IMR-90 (cell line): ENCODE data around the gene TNIP1. TPM values are rescaled to one million over a fixed set of nuclear protein-coding genes. Genes with fewer than 3 reads are reported as not detected.

Source experiments
- ATAC-seq: fragments of 200-7000 bp; cut with Tn5 transposase; 2 replicates; pipeline ENCODE4 v1.9.1; 2020; ENCODE audit warnings: low read depth, mild to moderate bottlenecking, moderate library complexity
- BruUV-seq: library from RNA; stranded (reverse); fragments of 400-500 nt; replicated peaks from 2 replicates; lab custom pipeline; 2021; lab: Mats Ljungman, UMichigan
- CTCF ChIA-PET: fragments of 300-600 bp; formaldehyde crosslinking; extraction: SDS; loops from one replicate; lab custom pipeline; 2021; ENCODE audit warnings: antibody characterized with exemption; lab: Yijun Ruan, JAX
- POLR2A ChIA-PET: fragments of 300-600 bp; sonication (Branson Sonifier 250); formaldehyde crosslinking; loops from one replicate; lab custom pipeline; 2022; ENCODE audit warnings: antibody characterized with exemption; ENCODE audit not compliant: unreplicated experiment; lab: Charles Lee
- DNase-seq: peaks from one replicate; pipeline ENCODE4 v3.0.0; 2013
- H2AFZ ChIP-seq: replicated peaks from 2 replicates; pipeline ENCODE3; 2013; ENCODE audit warnings: low read length, mild to moderate bottlenecking; ENCODE audit not compliant: poor library complexity
- H2AK5ac ChIP-seq: 2 replicates; pipeline ENCODE4 v1.6.1; 2013; ENCODE audit warnings: low read depth, low read length, inconsistent platforms
- H2AK9ac ChIP-seq: replicated peaks from 2 replicates; pipeline ENCODE3; 2013; ENCODE audit warnings: mild to moderate bottlenecking, low read depth, low read length, moderate library complexity; ENCODE audit not compliant: poor library complexity
- H2BK120ac ChIP-seq: 2 replicates; pipeline ENCODE4 v1.6.1; 2013; ENCODE audit warnings: low read depth, low read length, inconsistent platforms
- H2BK15ac ChIP-seq: 3 replicates; pipeline ENCODE4 v1.6.1; 2013; ENCODE audit warnings: low read depth, low read length, inconsistent platforms
- H2BK20ac ChIP-seq: 2 replicates; pipeline ENCODE4 v1.6.1; 2013; ENCODE audit warnings: low read depth, mild to moderate bottlenecking, inconsistent platforms, low read length, moderate library complexity
- H2BK5ac ChIP-seq: 2 replicates; pipeline ENCODE4 v1.6.1; 2013; ENCODE audit warnings: mild to moderate bottlenecking, low read depth, low read length, inconsistent platforms; ENCODE audit not compliant: poor library complexity, severe bottlenecking
- H3K14ac ChIP-seq: replicated peaks from 2 replicates; pipeline ENCODE4 v1.6.1; 2013; ENCODE audit warnings: low read depth, low read length, inconsistent platforms
- H3K18ac ChIP-seq: 2 replicates; pipeline ENCODE4 v1.6.1; 2013; ENCODE audit warnings: low read depth, low read length, control low read depth
- H3K23ac ChIP-seq: 2 replicates; pipeline ENCODE4 v1.6.1; 2013; ENCODE audit warnings: low read depth, low read length, inconsistent platforms
- H3K27ac ChIP-seq: 2 replicates; pipeline ENCODE4 v1.5.1; 2013; ENCODE audit warnings: mild to moderate bottlenecking, control low read depth, low read length; ENCODE audit not compliant: insufficient read depth
- H3K27me3 ChIP-seq: 2 replicates; pipeline ENCODE4 v1.6.1; 2013; ENCODE audit warnings: low read length; ENCODE audit not compliant: control insufficient read depth, insufficient read depth
- H3K36me3 ChIP-seq: 2 replicates; pipeline ENCODE4 v1.6.1; 2013; ENCODE audit warnings: low read length, mixed read lengths; ENCODE audit not compliant: control insufficient read depth, insufficient read depth
- H3K4ac ChIP-seq: 2 replicates; pipeline ENCODE4 v1.6.1; 2013; ENCODE audit warnings: low read depth, low read length, inconsistent platforms
- H3K4me1 ChIP-seq: 2 replicates; pipeline ENCODE4 v1.6.1; 2013; ENCODE audit warnings: low read length, mixed read lengths; ENCODE audit not compliant: control insufficient read depth, insufficient read depth
- H3K4me2 ChIP-seq: 2 replicates; pipeline ENCODE4 v1.6.1; 2013; ENCODE audit warnings: low read depth, mild to moderate bottlenecking, control low read depth, low read length, moderate library complexity
- H3K4me3 ChIP-seq: 2 replicates; pipeline ENCODE4 v1.5.1; 2013; ENCODE audit warnings: low read depth, mild to moderate bottlenecking, control low read depth, low read length, moderate library complexity; ENCODE audit not compliant: insufficient read depth
- H3K56ac ChIP-seq: 2 replicates; pipeline ENCODE4 v1.6.1; 2013; ENCODE audit warnings: low read length, inconsistent platforms; ENCODE audit not compliant: insufficient read depth; ENCODE audit errors: extremely low read depth
- H3K79me1 ChIP-seq, 2 experiments: 2 replicates each; pipeline ENCODE4 v1.6.1; 2013; ENCODE audit warnings: low read length in 2 of 2, inconsistent platforms in 1 of 2, low read depth in 1 of 2
- H3K9ac ChIP-seq: 2 replicates; pipeline ENCODE4 v1.6.1; 2013; ENCODE audit warnings: low read depth, low read length, control low read depth
- H3K9me1 ChIP-seq: 2 replicates; pipeline ENCODE4 v1.6.1; 2013; ENCODE audit warnings: low read length, inconsistent platforms; ENCODE audit not compliant: insufficient read depth
- H3K9me3 ChIP-seq: 2 replicates; pipeline ENCODE4 v1.6.1; 2013; ENCODE audit warnings: low read length; ENCODE audit not compliant: control insufficient read depth, insufficient read depth
- H4K20me1 ChIP-seq: 2 replicates; pipeline ENCODE4 v1.6.1; 2013; ENCODE audit warnings: low read length, inconsistent platforms; ENCODE audit not compliant: insufficient read depth
- H4K5ac ChIP-seq: 2 replicates; pipeline ENCODE4 v1.6.1; 2013; ENCODE audit warnings: mild to moderate bottlenecking, low read depth, low read length, control low read depth
- H4K8ac ChIP-seq, 2 experiments: 2 replicates each; pipeline ENCODE4 v1.6.1; 2013; ENCODE audit warnings: low read depth in 2 of 2, low read length in 2 of 2, control low read depth in 1 of 2, inconsistent platforms in 1 of 2
- H4K91ac ChIP-seq: 2 replicates; pipeline ENCODE4 v1.6.1; 2013; ENCODE audit warnings: low read depth, low read length, inconsistent platforms; ENCODE audit not compliant: insufficient read depth
- FOS ChIP-seq: fragments of 150-350 bp; IDR thresholded peaks from 2 replicates; pipeline ENCODE4 v1.6.1; 2016; ENCODE audit warnings: low read depth, low read length
- MAFK ChIP-seq: IDR thresholded peaks from 2 replicates; pipeline ENCODE4 v1.6.1; 2012; ENCODE audit warnings: low read depth, low read length, improper control_type of control experiment
- WGBS, 2 experiments: methylation state at CpG; one replicate each; pipeline versions ENCODE4 v1.1.5 to v1.1.7; 2013; ENCODE audit warnings: missing lambda C conversion rate in 2 of 2; ENCODE audit not compliant: insufficient read length in 1 of 2; ENCODE audit errors: extremely low coverage in 2 of 2; 5-methylcytosine and 5-hydroxymethylcytosine counted together
- dilution Hi-C: fragments of 300-500 bp; cut with HindIII; formaldehyde crosslinking; loops from one replicate; pipeline ENCODE4 v1.14.3; 2018; ENCODE audit warnings: low sequenced_read_pairs; ENCODE audit not compliant: unreplicated experiment
- in situ Hi-C: fragments of 300-500 bp; cut with MboI; formaldehyde crosslinking; loops from 3 replicates; pipeline ENCODE4 v1.14.3; 2019; ENCODE audit warnings: low sequenced_read_pairs, inconsistent platforms, mixed read lengths
- intact Hi-C: fragments of 100-400 bp; cut with micrococcal nuclease; formaldehyde crosslinking; loops from 2 replicates; pipeline ENCODE4 v1.10.0; 2022
- polyA plus RNA-seq, 3 experiments: library from polyadenylated mRNA; depleted of rRNA; stranded (reverse); fragments of >200 nt; gene quantifications; 2 replicates each; pipeline ENCODE4 v1.2.3, GENCODE V29; 2012; ENCODE audit warnings: low replicate concordance in 1 of 3
- total RNA-seq: library from RNA; depleted of rRNA; stranded (reverse); fragments of >200 nt; gene quantifications from 2 replicates; pipeline ENCODE4 v1.2.3, GENCODE V29; 2012

TNIP1 gene
- total and polyA plus RNA-seq, 2 of the 4 experiments (the other 2 are of a cell fraction), result 63.8 to 92.8 TPM

GRCh38 chr5:151036556-151036955, 44.3 kb downstream of the TNIP1 start:
- Histone ChIP-seq H3K27me3 (no peaks in the 10 kb centered on the region), H3K23ac (no peak overlapping the region), H3K36me3 (peaks cover 64% of the 10 kb centered on the region), H2AK5ac (no peak overlapping the region), H3K9me3 (no peaks in the 10 kb centered on the region), H3K4ac (no peak overlapping the region), H3K56ac (no peak overlapping the region), H4K91ac (no peak overlapping the region), H2BK120ac (no peak overlapping the region), H2AK9ac (no peak overlapping the region), H3K4me3 (no peak overlapping the region), H3K27ac (no peak overlapping the region), H2BK5ac (no peak overlapping the region), H3K14ac (no peak overlapping the region), H3K18ac (no peak overlapping the region), H4K5ac (no peak overlapping the region), H3K9ac (no peak overlapping the region), H4K8ac (no peak overlapping the region), H2AFZ (no peak overlapping the region), H3K4me1 (peaks cover 27% of the 10 kb centered on the region), H3K4me2 (no peak overlapping the region), H3K79me1 (peaks cover 5 to 44% of the 10 kb centered on the region in 2 experiments; a peak in 2 of 4 replicates), H2BK15ac (no peak overlapping the region), H3K9me1 (peaks cover 39% of the 10 kb centered on the region), H2BK20ac (no peak overlapping the region), H4K20me1 (peaks cover 22% of the 10 kb centered on the region)
- no TSS peak for BruUV-seq
- TF ChIP-seq FOS, result no peak
- no peak for TF ChIP-seq MAFK
- CTCF ChIA-PET, result interaction anchor here (0.6 to 0.9 kb wide), 2 partner anchors 11 to 487 kb away, joined by 3 to 6 read pairs; no protein-coding TSS in a partner anchor
- POLR2A ChIA-PET, result no interaction called here
- dilution Hi-C loops, result no loop called here
- intact Hi-C loops, result no loop called here
- ATAC-seq (no peak), DNase-seq (no peak)
- no CpG with 5 or more reads among the region's 6 CpGs for WGBS, 2 experiments
- in situ Hi-C loops, result no loop called here
